Bronchial epithelial cell (primary cell): Measurements from ENCODE around the gene DPP6. TPM values are rescaled to one million over a fixed set of nuclear protein-coding genes. Genes with fewer than 3 reads are reported as not detected.

ENCODE experiments used
- DNase-seq: peaks from one replicate; pipeline ENCODE4 v3.0.0-alpha.2; 2010; ENCODE audit warnings: low read depth
- FAIRE-seq: peaks from 2 replicates; lab custom pipeline; 2011; peaks lifted over from hg19 to GRCh38; lab: Jason Lieb, UNC
- H3K27me3 ChIP-seq: 2 replicates; pipeline ENCODE4 v1.5.1; 2011; ENCODE audit warnings: low read length; ENCODE audit not compliant: control insufficient read depth, insufficient read depth
- H3K36me3 ChIP-seq: 2 replicates; pipeline ENCODE4 v1.5.1; 2011; ENCODE audit warnings: low read length; ENCODE audit not compliant: control insufficient read depth, insufficient read depth
- H3K4me3 ChIP-seq: 2 replicates; pipeline ENCODE4 v1.5.1; 2011; ENCODE audit warnings: mild to moderate bottlenecking, low read depth, low read length, control low read depth
- total RNA-seq: library from RNA; depleted of rRNA; stranded (reverse); fragments of >200 nt; gene quantifications from 2 replicates; pipeline ENCODE4 v1.2.1, GENCODE V29; 2014
- TF ChIP-seq, protein P1 (sequence below): IDR thresholded peaks from 2 replicates; pipeline ENCODE4 v1.5.1; 2011; ENCODE audit warnings: mild to moderate bottlenecking, moderate library complexity, low read length, control low read depth, inconsistent platforms; ENCODE audit not compliant: insufficient read depth, severe bottlenecking

Gene DPP6
- total RNA-seq, 1 donor from 2014 or later: not detected

DNA sequence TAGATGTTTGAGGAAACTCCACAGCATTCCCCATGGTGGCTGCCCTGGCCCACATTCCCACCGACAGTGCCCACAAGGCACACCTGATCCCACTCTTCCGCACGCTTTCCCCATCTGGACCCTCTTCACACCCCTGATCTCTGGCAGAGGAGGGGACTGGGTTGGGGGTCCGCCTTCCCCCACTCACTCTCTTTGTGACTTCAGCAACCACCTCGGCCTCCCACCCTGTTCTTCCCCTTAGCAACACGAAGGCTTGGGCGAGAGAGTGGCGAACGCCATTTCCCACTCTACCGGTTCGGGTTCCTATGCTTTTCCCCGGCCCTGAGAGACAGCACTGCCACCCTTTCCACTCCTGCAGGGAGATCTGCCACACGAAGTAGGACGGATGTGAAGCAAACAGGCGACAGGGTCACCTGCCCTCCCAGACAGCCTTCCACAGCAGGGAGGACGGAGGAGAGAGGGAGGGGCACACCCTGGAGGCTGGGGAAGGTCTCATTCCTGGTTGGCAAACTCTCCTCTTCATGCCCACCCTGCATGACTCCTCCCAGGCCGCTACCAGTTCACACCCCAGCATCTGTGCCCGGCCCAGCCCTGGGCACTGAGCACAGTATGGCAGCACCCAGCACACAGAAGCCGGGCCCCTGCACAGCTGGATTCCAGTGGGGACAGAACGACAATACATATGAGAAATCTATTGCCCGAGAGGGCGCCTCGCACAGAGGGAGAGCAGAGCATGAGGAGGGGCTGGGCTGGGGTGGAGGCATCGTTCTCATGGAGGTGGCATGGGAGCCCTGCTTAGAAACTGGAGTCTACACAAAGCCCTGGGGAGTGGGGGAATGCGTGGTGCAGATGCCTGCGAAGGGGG, 857.3 kb downstream of the DPP6 start:
- no peak for FAIRE-seq
- DNase-seq: no peak
- H3K27me3 ChIP-seq: no peaks in the 10 kb centered on the region

DNA sequence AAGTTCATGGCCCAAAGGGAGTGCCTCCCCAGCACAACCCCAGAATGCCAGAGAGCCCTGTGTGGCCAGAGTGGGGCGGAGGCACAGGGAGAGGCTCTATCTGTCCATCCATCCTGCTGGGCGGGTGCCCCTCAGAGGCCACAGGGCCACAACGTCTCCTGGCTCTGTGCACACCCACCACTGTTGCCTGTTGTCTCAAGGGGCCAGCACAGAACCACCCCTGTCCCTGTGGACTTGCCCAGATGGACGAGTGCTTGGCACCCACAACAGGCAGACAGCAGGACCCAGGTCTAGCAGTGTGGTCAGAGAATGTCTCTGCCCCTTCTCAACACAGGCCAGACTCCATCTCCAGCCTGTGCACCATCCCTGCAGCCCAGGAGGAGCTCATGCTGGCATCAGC, 857.9 kb downstream of the DPP6 start:
- TF ChIP-seq, protein P1, sequence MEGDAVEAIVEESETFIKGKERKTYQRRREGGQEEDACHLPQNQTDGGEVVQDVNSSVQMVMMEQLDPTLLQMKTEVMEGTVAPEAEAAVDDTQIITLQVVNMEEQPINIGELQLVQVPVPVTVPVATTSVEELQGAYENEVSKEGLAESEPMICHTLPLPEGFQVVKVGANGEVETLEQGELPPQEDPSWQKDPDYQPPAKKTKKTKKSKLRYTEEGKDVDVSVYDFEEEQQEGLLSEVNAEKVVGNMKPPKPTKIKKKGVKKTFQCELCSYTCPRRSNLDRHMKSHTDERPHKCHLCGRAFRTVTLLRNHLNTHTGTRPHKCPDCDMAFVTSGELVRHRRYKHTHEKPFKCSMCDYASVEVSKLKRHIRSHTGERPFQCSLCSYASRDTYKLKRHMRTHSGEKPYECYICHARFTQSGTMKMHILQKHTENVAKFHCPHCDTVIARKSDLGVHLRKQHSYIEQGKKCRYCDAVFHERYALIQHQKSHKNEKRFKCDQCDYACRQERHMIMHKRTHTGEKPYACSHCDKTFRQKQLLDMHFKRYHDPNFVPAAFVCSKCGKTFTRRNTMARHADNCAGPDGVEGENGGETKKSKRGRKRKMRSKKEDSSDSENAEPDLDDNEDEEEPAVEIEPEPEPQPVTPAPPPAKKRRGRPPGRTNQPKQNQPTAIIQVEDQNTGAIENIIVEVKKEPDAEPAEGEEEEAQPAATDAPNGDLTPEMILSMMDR: no peak
- H3K4me3 ChIP-seq: no peak overlapping the region
- no peaks in the 10 kb centered on the region for H3K27me3 ChIP-seq
- DNase-seq (no peak), FAIRE-seq (no peak)
- H3K36me3 ChIP-seq: no peaks in the 10 kb centered on the region

More for the DNA sequence above, 857.3 kb downstream of the DPP6 start:
- TF ChIP-seq, protein P1: no peak
- no peaks in the 10 kb centered on the region for H3K36me3 ChIP-seq
- no peak overlapping the region for H3K4me3 ChIP-seq

DNA sequence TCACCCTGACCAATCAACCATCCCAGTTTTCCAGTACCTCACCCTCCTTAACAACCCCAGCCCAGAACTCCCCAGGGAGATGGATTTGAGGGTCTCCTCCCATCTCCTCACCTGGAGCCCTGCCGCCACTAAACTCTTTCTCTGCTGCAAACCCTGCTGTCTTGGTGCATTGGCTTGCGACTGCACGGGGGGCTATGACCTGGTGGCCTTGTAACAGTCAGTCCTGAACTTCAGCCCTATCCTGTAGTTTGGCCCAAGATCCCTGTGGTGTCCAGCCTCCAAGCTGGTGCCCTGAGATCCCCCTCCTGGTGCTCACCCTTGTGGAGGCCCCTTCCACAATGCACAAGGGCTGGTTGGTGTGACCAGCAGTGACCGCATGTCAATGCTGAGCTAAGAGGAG, 858.8 kb downstream of the DPP6 start:
- DNase-seq: no peak
- no peaks in the 10 kb centered on the region for H3K27me3 ChIP-seq
- H3K4me3 ChIP-seq: no peak overlapping the region
- TF ChIP-seq, protein P1: no peak
- no peak for FAIRE-seq
- no peaks in the 10 kb centered on the region for H3K36me3 ChIP-seq

GRCh38 chr7:154911411-154911810, 859.2 kb downstream of the DPP6 start:
- no peak for DNase-seq
- TF ChIP-seq, protein P1: no peak
- no peak overlapping the region for H3K4me3 ChIP-seq
- no peak for FAIRE-seq
- no peaks in the 10 kb centered on the region for H3K36me3 ChIP-seq
- no peaks in the 10 kb centered on the region for H3K27me3 ChIP-seq

- Histone ChIP-seq H3K4me3 (no peak overlapping the region), H3K27me3 (no peaks in the 10 kb centered on the region), H3K36me3 (no peaks in the 10 kb centered on the region)
- DNase-seq (no peak), FAIRE-seq (no peak)
- TF ChIP-seq, protein P1: no peak
Observed at GRCh38 chr7:154911862-154912455, 859.8 kb downstream of the DPP6 start.
